Measurements from ENCODE around the gene CLCN1. TPM values are rescaled to one million over a fixed set of nuclear protein-coding genes. Genes with fewer than 3 reads are reported as not detected.

CLCN1 gene
- total RNA-seq, 1 experiment from 2014 or later = not detected

- in situ Hi-C loops (cut with HindIII; ENCODE audit: low pct_unique_long_range_greater_than_20kb, low sequenced_read_pairs) = no loop called here
- no peak for DNase-seq (ENCODE audit: low read depth)
Measured at GRCh38 chr7:143375298-143376034, 59.6 kb downstream of the CLCN1 start.

- in situ Hi-C loops (cut with HindIII; ENCODE audit: low pct_unique_long_range_greater_than_20kb, low sequenced_read_pairs) = no loop called here
- DNase-seq (ENCODE audit: low read depth) = no peak
Measured at GRCh38 chr7:143376396-143376795, 60.5 kb downstream of the CLCN1 start.

GRCh38 chr7:143379611-143380259 is 63.8 kb downstream of the CLCN1 start:
- no peak for DNase-seq (ENCODE audit: low read depth)
- in situ Hi-C loops (cut with HindIII; ENCODE audit: low pct_unique_long_range_greater_than_20kb, low sequenced_read_pairs) = no loop called here

- peak; percentile 81 for DNase-seq (ENCODE audit: low read depth)
- in situ Hi-C loops (cut with HindIII; ENCODE audit: low pct_unique_long_range_greater_than_20kb, low sequenced_read_pairs) = no loop called here
Measured at GRCh38 chr7:143380260-143380645, 64.3 kb downstream of the CLCN1 start.

- peak; percentile 79 for DNase-seq (ENCODE audit: low read depth)
Measured at GRCh38 chr7:143380646-143381426, 64.9 kb downstream of the CLCN1 start, which contains the start of gene ZYX. ZYX (plus strand) TSS chr7:143381345; CDS start chr7:143381572, 227 bp downstream.

GRCh38 chr7:143381427-143382125 is 65.7 kb downstream of the CLCN1 start:
- in situ Hi-C loops (cut with HindIII; ENCODE audit: low pct_unique_long_range_greater_than_20kb, low sequenced_read_pairs) = no loop called here
- DNase-seq (ENCODE audit: low read depth) = no peak

More at GRCh38 chr7:143380646-143381426, 64.9 kb downstream of the CLCN1 start, which contains the start of gene ZYX:
- in situ Hi-C loops (cut with HindIII; ENCODE audit: low pct_unique_long_range_greater_than_20kb, low sequenced_read_pairs) = no loop called here

GRCh38 chr7:143382126-143382790 is 66.3 kb downstream of the CLCN1 start:
- in situ Hi-C loops (cut with HindIII; ENCODE audit: low pct_unique_long_range_greater_than_20kb, low sequenced_read_pairs) = no loop called here
- DNase-seq (ENCODE audit: low read depth) = no peak

- no peak for DNase-seq (ENCODE audit: low read depth)
- in situ Hi-C loops (cut with HindIII; ENCODE audit: low pct_unique_long_range_greater_than_20kb, low sequenced_read_pairs) = no loop called here
Measured at GRCh38 chr7:143382791-143383641, 67.1 kb downstream of the CLCN1 start.

- in situ Hi-C loops (cut with HindIII; ENCODE audit: low pct_unique_long_range_greater_than_20kb, low sequenced_read_pairs) = no loop called here
- DNase-seq (ENCODE audit: low read depth) = no peak
Measured at GRCh38 chr7:143383642-143383957, 67.7 kb downstream of the CLCN1 start.

GRCh38 chr7:143384148-143384547 is 68.2 kb downstream of the CLCN1 start:
- DNase-seq (ENCODE audit: low read depth) = no peak
- in situ Hi-C loops (cut with HindIII; ENCODE audit: low pct_unique_long_range_greater_than_20kb, low sequenced_read_pairs) = no loop called here

GRCh38 chr7:143384661-143385631 is 69.0 kb downstream of the CLCN1 start:
- DNase-seq (ENCODE audit: low read depth) = no peak
- in situ Hi-C loops (cut with HindIII; ENCODE audit: low pct_unique_long_range_greater_than_20kb, low sequenced_read_pairs) = no loop called here

- in situ Hi-C loops (cut with HindIII; ENCODE audit: low pct_unique_long_range_greater_than_20kb, low sequenced_read_pairs) = no loop called here
- no peak for DNase-seq (ENCODE audit: low read depth)
Measured at GRCh38 chr7:143385891-143386781, 70.2 kb downstream of the CLCN1 start.

GRCh38 chr7:143387156-143387975 is 71.5 kb downstream of the CLCN1 start:
- DNase-seq (ENCODE audit: low read depth) = no peak
- in situ Hi-C loops (cut with HindIII; ENCODE audit: low pct_unique_long_range_greater_than_20kb, low sequenced_read_pairs) = no loop called here

- no peak for DNase-seq (ENCODE audit: low read depth)
- in situ Hi-C loops (cut with HindIII; ENCODE audit: low pct_unique_long_range_greater_than_20kb, low sequenced_read_pairs) = no loop called here
Measured at GRCh38 chr7:143388051-143388450, 72.1 kb downstream of the CLCN1 start.
